HEK293T (cell line): ENCODE measurements around the gene CRYM.

Experiments used
- ARNT ChIP-seq: fragments of 450-650 bp; IDR thresholded peaks from 2 replicates; pipeline ENCODE4 v1.6.1; 2017; ENCODE audit warnings: mild to moderate bottlenecking
- BHLHE40 ChIP-seq: fragments of 450-650 bp; IDR thresholded peaks from 2 replicates; pipeline ENCODE4 v1.6.1; 2016; ENCODE audit warnings: mild to moderate bottlenecking, moderate library complexity, borderline replicate concordance
- ELF4 ChIP-seq: fragments of 450-650 bp; IDR thresholded peaks from 2 replicates; pipeline ENCODE4 v1.6.1; 2017; ENCODE audit warnings: antibody characterized with exemption
- L3MBTL2 ChIP-seq: fragments of 450-650 bp; conservative IDR thresholded peaks from 2 replicates; pipeline ENCODE4 v1.6.1; 2016; ENCODE audit warnings: mild to moderate bottlenecking
- LEF1 ChIP-seq: fragments of 450-650 bp; IDR thresholded peaks from 2 replicates; pipeline ENCODE4 v1.6.1; 2017; ENCODE audit warnings: mild to moderate bottlenecking, borderline replicate concordance
- NFRKB ChIP-seq: fragments of 450-650 bp; IDR thresholded peaks from 2 replicates; pipeline ENCODE4 v1.6.1; 2016; ENCODE audit warnings: mild to moderate bottlenecking, moderate library complexity
- SP1 ChIP-seq: fragments of 450-650 bp; IDR thresholded peaks from 2 replicates; pipeline ENCODE4 v1.6.1; 2017
- TARDBP ChIP-seq: fragments of 450-650 bp; IDR thresholded peaks from 2 replicates; pipeline ENCODE4 v1.6.1; 2016
- ZNF384 ChIP-seq: fragments of 450-650 bp; IDR thresholded peaks from 2 replicates; pipeline ENCODE4 v1.6.1; 2016
- TF ChIP-seq, protein P1 (sequence below): fragments of 450-650 bp; IDR thresholded peaks from 2 replicates; pipeline ENCODE4 v1.6.1; 2016

DNA sequence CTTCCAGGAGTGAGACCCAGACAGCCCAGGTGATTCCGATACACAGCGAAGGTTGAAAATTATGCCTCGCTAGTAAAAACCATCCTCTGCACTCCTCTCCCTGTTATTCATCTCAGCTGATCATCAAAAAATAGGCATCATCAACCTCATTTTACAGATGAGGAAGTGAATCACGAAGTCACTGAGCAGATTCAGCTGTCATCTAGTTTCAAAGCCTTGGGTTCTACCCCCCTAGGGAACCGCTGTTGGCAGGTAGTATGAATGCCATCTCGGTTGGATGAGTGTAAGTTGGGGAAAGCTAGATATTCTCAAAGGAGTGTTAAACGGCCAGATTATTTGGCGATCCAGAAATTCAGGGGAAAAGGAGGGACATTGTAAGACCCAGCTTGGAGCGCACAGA, 2.0 kb downstream of the CRYM start:
- TF ChIP-seq ELF4 (no peak), L3MBTL2 (no peak), SP1 (no peak), NFRKB (no peak), LEF1 (no peak), TARDBP (no peak), ZNF384 (no peak), BHLHE40 (no peak), ARNT (no peak)
- TF ChIP-seq, protein P1, sequence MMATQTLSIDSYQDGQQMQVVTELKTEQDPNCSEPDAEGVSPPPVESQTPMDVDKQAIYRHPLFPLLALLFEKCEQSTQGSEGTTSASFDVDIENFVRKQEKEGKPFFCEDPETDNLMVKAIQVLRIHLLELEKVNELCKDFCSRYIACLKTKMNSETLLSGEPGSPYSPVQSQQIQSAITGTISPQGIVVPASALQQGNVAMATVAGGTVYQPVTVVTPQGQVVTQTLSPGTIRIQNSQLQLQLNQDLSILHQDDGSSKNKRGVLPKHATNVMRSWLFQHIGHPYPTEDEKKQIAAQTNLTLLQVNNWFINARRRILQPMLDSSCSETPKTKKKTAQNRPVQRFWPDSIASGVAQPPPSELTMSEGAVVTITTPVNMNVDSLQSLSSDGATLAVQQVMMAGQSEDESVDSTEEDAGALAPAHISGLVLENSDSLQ = no peak
